GM18870 (cell line): ENCODE data around the gene LRRFIP1.
"Not testable (repeated sequence)": the region's sequence is repeated elsewhere in the genome, so short reads cannot be mapped to it uniquely, and the experiment has no call there.

ENCODE experiments used
- ATAC-seq: cut with Tn5 transposase; IDR thresholded peaks from one replicate; pipeline ENCODE4 v1.9.1; 2021; ENCODE audit warnings: moderate library complexity; ENCODE audit not compliant: unreplicated experiment

Gene LRRFIP1

GRCh38 chr2:237661799-237662328 lies 34.5 kb downstream of the LRRFIP1 start:
- no peak for ATAC-seq

- ATAC-seq = no peak
Measured at GRCh38 chr2:237662671-237663093, 35.3 kb downstream of the LRRFIP1 start.

- ATAC-seq = no peak
Measured at GRCh38 chr2:237663517-237664110, 36.2 kb downstream of the LRRFIP1 start.

DNA sequence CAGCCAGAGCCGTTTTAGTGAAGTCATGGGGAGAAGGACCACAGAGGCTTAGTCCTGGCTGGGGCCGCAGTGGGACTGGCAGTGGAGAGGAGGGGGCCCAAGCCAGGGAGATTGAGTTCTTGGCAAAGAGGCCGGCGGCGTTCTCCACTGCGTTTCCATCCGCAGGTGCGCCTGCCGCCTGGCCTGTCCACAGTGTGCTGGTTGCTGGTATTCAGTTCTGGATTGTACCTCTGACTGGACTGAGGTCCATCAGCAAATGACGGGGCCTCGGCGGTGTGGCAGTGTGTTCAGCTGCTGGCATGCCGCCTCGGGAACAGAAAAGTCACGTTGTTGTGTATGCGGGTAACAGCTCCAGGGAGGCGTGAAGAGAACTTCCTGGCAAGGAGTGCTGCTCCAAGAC lies 36.8 kb downstream of the LRRFIP1 start:
- no peak for ATAC-seq

GRCh38 chr2:237665713-237666143 lies 38.3 kb downstream of the LRRFIP1 start:
- ATAC-seq = no peak

DNA sequence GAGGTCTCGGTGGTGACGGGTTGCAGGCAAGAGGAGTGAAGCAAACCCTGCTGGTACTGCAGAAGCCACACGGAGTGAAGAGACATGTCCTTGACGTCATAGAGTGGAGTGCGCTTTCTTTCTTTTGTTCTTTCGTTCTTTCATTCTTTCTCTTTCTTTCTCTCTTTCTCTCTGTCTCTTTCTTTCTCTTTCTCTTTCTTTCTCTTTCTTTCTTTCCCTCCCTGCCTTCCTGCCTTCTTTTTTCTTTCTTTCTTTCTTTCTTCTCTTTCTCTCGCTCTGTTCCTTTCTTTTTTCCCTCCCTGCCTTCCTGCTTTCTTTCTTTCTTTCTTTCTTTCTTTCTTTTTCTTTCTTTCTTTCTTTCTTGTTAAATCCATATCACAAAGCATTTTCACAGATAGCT lies 39.2 kb downstream of the LRRFIP1 start:
- no peak for ATAC-seq

GRCh38 chr2:237667050-237667576 lies 39.7 kb downstream of the LRRFIP1 start:
- ATAC-seq = not testable (repeated sequence)

DNA sequence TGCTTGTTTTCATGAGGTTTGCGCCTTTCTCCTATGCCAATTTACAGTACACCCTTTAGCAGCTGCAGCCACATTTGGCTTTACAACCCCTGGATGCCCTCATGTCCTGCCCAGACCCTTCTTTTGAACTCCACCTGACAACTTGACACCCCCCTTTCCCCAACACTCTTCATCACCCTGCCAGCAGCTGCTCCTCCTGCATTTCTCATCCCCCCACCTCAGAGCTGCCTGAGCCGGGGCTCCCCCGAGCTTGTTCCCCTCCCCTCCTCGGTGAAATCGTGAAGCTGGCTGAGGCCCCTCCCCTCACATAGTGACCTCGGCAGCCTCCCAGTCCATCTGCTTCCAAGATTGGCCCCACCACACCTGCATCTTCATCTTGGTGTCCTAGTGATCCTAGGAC lies 40.5 kb downstream of the LRRFIP1 start:
- ATAC-seq = no peak

DNA sequence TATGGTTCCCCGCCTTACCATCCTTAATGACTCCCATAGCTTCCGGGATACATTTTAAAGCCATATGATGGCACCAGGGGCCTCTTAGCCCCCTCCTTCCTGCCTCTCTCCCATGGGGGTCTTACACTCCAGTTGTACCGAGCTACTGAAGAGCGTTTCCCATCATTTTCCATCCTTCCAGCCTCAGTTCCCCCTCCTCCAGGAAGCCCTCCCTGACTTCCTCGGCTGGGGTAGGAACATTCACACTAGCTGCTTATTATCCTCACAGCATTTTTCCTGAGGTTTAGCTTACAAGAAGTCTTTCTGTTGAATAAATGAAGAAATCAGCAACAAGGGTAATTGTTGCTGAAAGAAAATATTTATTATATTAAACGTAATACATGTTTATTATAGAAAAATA lies 41.1 kb downstream of the LRRFIP1 start:
- no peak for ATAC-seq

DNA sequence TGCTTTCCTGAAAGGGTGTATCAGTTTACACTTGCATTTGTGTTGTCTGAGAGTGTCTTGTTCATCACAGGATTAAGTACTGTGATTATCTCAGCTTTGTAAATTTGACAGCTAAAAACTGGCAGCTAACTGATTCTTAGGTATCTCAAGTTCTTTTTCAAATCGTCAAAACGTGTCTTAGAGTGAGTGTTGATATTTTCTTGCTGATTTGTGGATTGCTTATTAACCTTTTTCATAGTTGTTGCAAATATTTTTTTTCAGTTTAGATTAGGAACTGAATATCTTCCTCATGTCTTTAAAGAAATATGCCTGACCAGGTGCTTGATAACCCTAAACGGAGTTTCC lies 41.9 kb downstream of the LRRFIP1 start:
- ATAC-seq = peak; percentile 6

GRCh38 chr2:237669628-237670392 lies 42.4 kb downstream of the LRRFIP1 start:
- peak; percentile 42 for ATAC-seq

GRCh38 chr2:237670641-237671040 lies 43.3 kb downstream of the LRRFIP1 start:
- no peak for ATAC-seq

- no peak for ATAC-seq
Measured at GRCh38 chr2:237671466-237672138, 44.2 kb downstream of the LRRFIP1 start.

DNA sequence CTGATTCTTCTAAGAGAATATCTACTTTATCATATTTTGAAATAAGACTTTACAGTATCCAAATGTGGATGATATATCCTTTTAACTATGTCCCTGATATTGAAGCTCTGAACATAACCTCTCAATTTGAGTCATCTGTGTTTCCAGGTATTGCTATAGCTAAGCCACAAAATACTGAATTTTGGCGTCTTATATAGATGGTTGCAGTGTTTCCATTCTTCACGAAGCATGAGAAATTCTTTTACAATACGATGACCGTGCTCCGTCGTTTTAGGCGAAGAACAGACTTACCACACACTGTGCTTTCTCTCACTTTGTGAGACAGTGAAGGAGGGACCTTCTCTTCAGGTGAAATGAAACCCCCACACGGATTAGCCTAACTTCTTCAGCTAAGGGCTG lies 45.3 kb downstream of the LRRFIP1 start:
- no peak for ATAC-seq

- ATAC-seq = no peak
Measured at GRCh38 chr2:237673130-237674001, 46.0 kb downstream of the LRRFIP1 start.

DNA sequence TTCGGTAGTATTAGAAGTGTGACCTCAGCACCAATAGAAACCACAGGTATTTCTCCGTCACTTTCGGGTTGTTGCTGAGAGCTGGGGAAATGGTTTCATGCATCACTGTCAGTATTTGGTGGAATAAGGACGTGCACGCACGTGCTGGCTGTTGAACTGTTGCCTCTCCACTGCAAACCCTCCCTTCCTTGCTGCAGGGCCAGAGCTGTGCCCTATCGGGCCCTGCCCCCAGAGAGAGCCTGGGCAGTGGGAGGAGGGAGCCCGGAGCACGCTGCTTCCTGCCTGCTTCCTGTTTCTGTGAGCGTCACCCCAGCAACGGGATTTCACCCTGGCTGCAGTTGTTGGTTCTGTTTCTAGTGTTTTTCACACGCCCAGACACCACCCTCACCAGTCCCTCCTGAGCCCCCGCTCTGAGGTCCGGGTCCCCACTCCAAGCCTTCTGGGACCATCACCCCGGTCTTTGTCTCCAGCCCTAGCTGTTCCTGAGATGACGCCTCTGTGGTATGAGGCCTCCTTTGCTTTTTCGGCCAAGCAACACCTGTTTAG lies 47.4 kb downstream of the LRRFIP1 start:
- ATAC-seq = peak; percentile 82

GRCh38 chr2:237675316-237675715 lies 47.9 kb downstream of the LRRFIP1 start:
- ATAC-seq = no peak

DNA sequence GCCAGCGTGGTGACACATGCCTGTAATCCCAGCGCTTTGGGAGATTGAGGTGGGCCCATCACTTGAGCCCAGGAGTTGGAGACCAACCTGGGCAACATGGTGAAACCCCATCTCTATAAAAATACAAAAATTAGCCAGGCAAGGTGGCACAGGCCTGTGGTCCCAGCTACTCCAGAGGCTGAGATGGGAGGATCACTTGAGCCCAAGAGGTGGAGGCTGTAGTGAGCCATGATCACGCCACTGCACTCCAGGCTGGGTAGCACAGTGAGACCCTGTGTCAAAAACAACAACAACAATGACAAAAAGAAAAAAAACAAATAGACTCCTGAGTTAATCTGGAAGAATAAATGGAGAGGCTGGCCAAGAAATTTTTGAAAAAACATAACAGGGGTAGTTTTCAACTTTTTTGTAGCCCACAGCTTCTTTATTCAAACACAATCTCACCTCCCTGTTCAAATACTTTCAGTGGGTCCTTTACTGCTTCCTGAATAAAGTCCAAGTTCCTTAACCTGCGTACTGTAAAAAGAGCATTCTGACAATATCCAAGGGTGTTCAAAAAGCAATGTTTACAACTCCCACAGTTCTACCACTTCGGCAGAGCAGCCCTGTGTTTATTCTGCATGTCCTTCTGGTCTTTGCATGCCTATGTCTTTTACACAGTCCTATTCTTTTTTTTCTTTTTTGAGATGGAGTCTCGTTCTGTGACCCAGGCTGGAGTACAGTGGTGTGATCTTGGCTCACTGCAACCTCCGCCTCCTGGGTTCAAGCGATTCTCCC lies 53.5 kb downstream of the LRRFIP1 start:
- ATAC-seq = no peak

- no peak for ATAC-seq
Measured at GRCh38 chr2:237682151-237682550, 54.8 kb downstream of the LRRFIP1 start.
